ENCODE measurements around the gene CCDC89. TPM values are rescaled to one million over a fixed set of nuclear protein-coding genes. Genes with fewer than 3 reads are reported as not detected.

Gene CCDC89
- polyA plus RNA-seq, 6 donors from 2014 or later, result not detected

GRCh38 chr11:85709941-85710702, 24.1 kb upstream of the CCDC89 start:
- H3K9me3 Mint-ChIP-seq, result no peaks in the 10 kb centered on the region
- ATAC-seq (ENCODE audit: low read depth in 2 of 2), result no peak
- no peak overlapping the region for H3K4me3 Mint-ChIP-seq
- no peaks in the 10 kb centered on the region for H3K36me3 Mint-ChIP-seq
- no peaks in the 10 kb centered on the region for H3K4me1 Mint-ChIP-seq
- H3K27me3 Mint-ChIP-seq, result no peaks in the 10 kb centered on the region
- DNase-seq, result no peak
- H3K27ac Mint-ChIP-seq, result no peak overlapping the region

- Mint-ChIP-seq H3K9me3 (no peaks in the 10 kb centered on the region), H3K27me3 (peaks cover 0 to 4% (median 0%) of the 10 kb centered on the region in 3 donors), H3K4me1 (peaks cover 0 to under 1% (median 0%) of the 10 kb centered on the region in 3 donors), H3K36me3 (peaks cover 0 to 5% of the 10 kb centered on the region in 2 donors), H3K4me3 (no peak overlapping the region), H3K27ac (peak overlapping the region in 1 of 6 donors; percentile 32)
- DNase-seq (no peak), ATAC-seq (ENCODE audit: low read depth in 2 of 2) (no peak)
These were observed 19.8 kb upstream of the CCDC89 start for GRCh38 chr11:85705800-85706199.

GRCh38 chr11:85704967-85705366, 19.0 kb upstream of the CCDC89 start:
- peaks cover 0 to 4% (median 0%) of the 10 kb centered on the region in 3 donors for H3K27me3 Mint-ChIP-seq
- H3K4me1 Mint-ChIP-seq, result peaks cover 3 to 6% (median 4%) of the 10 kb centered on the region in 3 donors
- DNase-seq (no peak), ATAC-seq (ENCODE audit: low read depth in 2 of 2) (no peak)
- H3K9me3 Mint-ChIP-seq, result no peaks in the 10 kb centered on the region
- peak overlapping the region in 2 of 6 donors; percentile 43 for H3K27ac Mint-ChIP-seq
- no peak overlapping the region for H3K4me3 Mint-ChIP-seq
- H3K36me3 Mint-ChIP-seq, result peaks cover 0 to 5% of the 10 kb centered on the region in 2 donors

- Mint-ChIP-seq H3K36me3 (peaks cover 0 to 5% of the 10 kb centered on the region in 2 donors), H3K9me3 (no peaks in the 10 kb centered on the region), H3K4me1 (peaks cover 10 to 16% (median 15%) of the 10 kb centered on the region in 3 donors), H3K27ac (peak overlapping the region in 5 of 6 donors; percentile 5 to 74 (median 29)), H3K4me3 (peak overlapping the region in 7 of 8 donors; percentile 1 to 82 (median 56)), H3K27me3 (peaks cover 0 to 4% (median 0%) of the 10 kb centered on the region in 3 donors)
- ATAC-seq (ENCODE audit: low read depth in 2 of 2), result peak in 1 of 2 donors; percentile 53
- no peak for DNase-seq
These were observed 14.2 kb upstream of the CCDC89 start for GRCh38 chr11:85699957-85700741.

- Mint-ChIP-seq H3K4me3 (no peak overlapping the region), H3K27ac (no peak overlapping the region), H3K36me3 (peaks cover 0 to 5% of the 10 kb centered on the region in 2 donors), H3K4me1 (peaks cover 10 to 16% (median 15%) of the 10 kb centered on the region in 3 donors), H3K9me3 (no peaks in the 10 kb centered on the region), H3K27me3 (peaks cover 0 to 4% (median 0%) of the 10 kb centered on the region in 3 donors)
- DNase-seq, result no peak
- no peak for ATAC-seq (ENCODE audit: low read depth in 2 of 2)
These were observed 12.2 kb upstream of the CCDC89 start for GRCh38 chr11:85698195-85698594.

- Mint-ChIP-seq H3K9me3 (no peaks in the 10 kb centered on the region), H3K4me1 (peaks cover 10 to 16% (median 15%) of the 10 kb centered on the region in 3 donors), H3K27ac (no peak overlapping the region), H3K4me3 (no peak overlapping the region), H3K27me3 (peaks cover 0 to 2% (median 0%) of the 10 kb centered on the region in 3 donors), H3K36me3 (peaks cover 0 to 4% of the 10 kb centered on the region in 2 donors)
- no peak for ATAC-seq (ENCODE audit: low read depth in 2 of 2)
- DNase-seq, result no peak
These were observed 11.8 kb upstream of the CCDC89 start for GRCh38 chr11:85697747-85698146.

- peaks cover 0 to 1% (median 1%) of the 10 kb centered on the region in 3 donors for H3K27me3 Mint-ChIP-seq
- no peak for DNase-seq
- ATAC-seq (ENCODE audit: low read depth in 2 of 2), result no peak
- H3K4me3 Mint-ChIP-seq, result no peak overlapping the region
- H3K4me1 Mint-ChIP-seq, result peaks cover 10 to 15% (median 13%) of the 10 kb centered on the region in 3 donors
- H3K27ac Mint-ChIP-seq, result no peak overlapping the region
- no peaks in the 10 kb centered on the region for H3K9me3 Mint-ChIP-seq
- no peaks in the 10 kb centered on the region for H3K36me3 Mint-ChIP-seq
These were observed 9.6 kb upstream of the CCDC89 start for GRCh38 chr11:85695546-85695945.

- H3K4me3 Mint-ChIP-seq, result no peak overlapping the region
- H3K4me1 Mint-ChIP-seq, result peaks cover 2 to 7% (median 4%) of the 10 kb centered on the region in 3 donors
- H3K36me3 Mint-ChIP-seq, result no peaks in the 10 kb centered on the region
- no peak for ATAC-seq (ENCODE audit: low read depth in 2 of 2)
- no peaks in the 10 kb centered on the region for H3K9me3 Mint-ChIP-seq
- H3K27ac Mint-ChIP-seq, result no peak overlapping the region
- peaks cover 4 to 12% (median 10%) of the 10 kb centered on the region in 3 donors for H3K27me3 Mint-ChIP-seq
- DNase-seq, result no peak
These were observed 8.5 kb upstream of the CCDC89 start for GRCh38 chr11:85694385-85694980.

GRCh38 chr11:85685125-85685819, 723 bp downstream of the CCDC89 start:
- Mint-ChIP-seq H3K4me3 (peak overlapping the region in 2 of 8 donors; percentile 2 to 56), H3K9me3 (no peaks in the 10 kb centered on the region), H3K36me3 (no peaks in the 10 kb centered on the region), H3K27me3 (peaks cover 6 to 11% (median 9%) of the 10 kb centered on the region in 3 donors), H3K4me1 (peaks cover 11 to 16% (median 16%) of the 10 kb centered on the region in 3 donors), H3K27ac (no peak overlapping the region)
- DNase-seq (no peak), ATAC-seq (ENCODE audit: low read depth in 2 of 2) (no peak)

GRCh38 chr11:85682330-85683305, 3.4 kb downstream of the CCDC89 start:
- peaks cover 0 to 7% (median 0%) of the 10 kb centered on the region in 3 donors for H3K27me3 Mint-ChIP-seq
- ATAC-seq (ENCODE audit: low read depth in 2 of 2), result peak; percentile 89 to 92
- no peaks in the 10 kb centered on the region for H3K36me3 Mint-ChIP-seq
- peak overlapping the region; percentile 77 to 95 (median 90) for H3K4me3 Mint-ChIP-seq
- H3K27ac Mint-ChIP-seq, result peak overlapping the region; percentile 8 to 96 (median 82)
- H3K9me3 Mint-ChIP-seq, result no peaks in the 10 kb centered on the region
- DNase-seq, result peak; percentile 46
- H3K4me1 Mint-ChIP-seq, result peaks cover 11 to 16% (median 16%) of the 10 kb centered on the region in 3 donors

GRCh38 chr11:85680897-85681296, 5.1 kb downstream of the CCDC89 start:
- no peak for DNase-seq

GRCh38 chr11:85679576-85679975, 6.4 kb downstream of the CCDC89 start:
- no peak for DNase-seq

More at GRCh38 chr11:85680897-85681296, 5.1 kb downstream of the CCDC89 start:
- H3K4me1 Mint-ChIP-seq, result peaks cover 11 to 16% (median 16%) of the 10 kb centered on the region in 3 donors
- H3K27ac Mint-ChIP-seq, result no peak overlapping the region
- no peaks in the 10 kb centered on the region for H3K9me3 Mint-ChIP-seq
- peaks cover 0 to 4% (median 0%) of the 10 kb centered on the region in 3 donors for H3K27me3 Mint-ChIP-seq
- no peak for ATAC-seq (ENCODE audit: low read depth in 2 of 2)
- H3K4me3 Mint-ChIP-seq, result peak overlapping the region in 2 of 8 donors; percentile 67 to 68
- H3K36me3 Mint-ChIP-seq, result no peaks in the 10 kb centered on the region

More at GRCh38 chr11:85679576-85679975, 6.4 kb downstream of the CCDC89 start:
- Mint-ChIP-seq H3K27ac (no peak overlapping the region), H3K4me1 (peaks cover 11 to 16% (median 16%) of the 10 kb centered on the region in 3 donors), H3K36me3 (no peaks in the 10 kb centered on the region), H3K9me3 (no peaks in the 10 kb centered on the region), H3K4me3 (no peak overlapping the region), H3K27me3 (peaks cover 0 to 12% (median 11%) of the 10 kb centered on the region in 3 donors)
- ATAC-seq (ENCODE audit: low read depth in 2 of 2), result no peak

Data from naive B cell (primary cell).